ENCODE measurements around the gene PYM1.

PYM1 gene

DNA sequence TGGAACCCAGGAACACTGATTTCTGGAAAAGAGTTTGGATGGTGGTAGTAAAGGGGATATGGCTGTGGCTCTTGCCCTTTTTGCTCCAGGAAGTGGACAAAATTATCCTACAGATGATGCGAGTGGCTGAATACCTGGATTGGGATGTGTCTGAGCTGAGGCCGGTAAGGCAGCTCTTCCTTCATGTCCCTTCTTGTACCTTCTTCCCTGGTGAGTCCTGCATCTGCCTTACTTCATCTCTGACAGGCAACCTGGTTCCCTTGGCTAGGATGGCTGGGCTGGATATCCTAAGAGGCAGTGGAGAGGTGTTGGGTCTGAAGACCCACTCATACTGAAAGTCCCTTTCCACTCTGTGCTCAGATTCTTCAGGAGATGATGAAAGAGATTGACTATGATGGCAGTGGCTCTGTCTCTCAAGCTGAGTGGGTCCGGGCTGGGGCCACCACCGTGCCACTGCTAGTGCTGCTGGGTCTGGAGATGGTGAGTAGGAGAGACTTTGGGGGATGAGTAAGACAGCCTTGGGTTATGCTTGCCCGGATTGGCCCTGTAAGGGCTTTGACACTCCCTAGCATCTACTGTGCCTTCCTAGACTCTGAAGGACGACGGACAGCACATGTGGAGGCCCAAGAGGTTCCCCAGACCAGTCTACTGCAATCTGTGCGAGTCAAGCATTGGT, 11.3 kb upstream of the PYM1 start:
- no peak overlapping the region for H2AK5ac ChIP-seq (ENCODE audit: low read length)
- no peak overlapping the region for H4K91ac ChIP-seq (ENCODE audit: low read depth, low read length)
- no peaks in the 10 kb centered on the region for H3K79me2 ChIP-seq (ENCODE audit: control insufficient read depth, insufficient read depth, low read length, poor library complexity)
- H2AFZ ChIP-seq (ENCODE audit: insufficient read depth, low read length, poor library complexity) = no peak overlapping the region
- no peaks in the 10 kb centered on the region for H3K79me1 ChIP-seq (ENCODE audit: low read length)
- no peak overlapping the region for H2BK120ac ChIP-seq (ENCODE audit: insufficient read depth, low read length, poor library complexity)
- peaks cover 17 to 28% of the 10 kb centered on the region in 2 experiments for H3K36me3 ChIP-seq (ENCODE audit: control insufficient read depth in 1 of 2, insufficient read depth in 2 of 2, low read length in 2 of 2)
- no peak overlapping the region for H3K4me2 ChIP-seq (ENCODE audit: low read length)
- WGBS (ENCODE audit: extremely low coverage, insufficient coverage, insufficient read length) = no CpG with 5 or more reads among the region's 8 CpGs
- no peak overlapping the region for H2BK5ac ChIP-seq (ENCODE audit: low read depth, low read length, poor library complexity)
- no peak overlapping the region for H3K9ac ChIP-seq (ENCODE audit: low read length)
- no peak overlapping the region for H4K8ac ChIP-seq (ENCODE audit: low read depth, low read length)
- no peak overlapping the region for H3K23ac ChIP-seq (ENCODE audit: low read length)
- DNase-seq = no peak
- H3K4ac ChIP-seq (ENCODE audit: low read depth, low read length) = no peak overlapping the region
- no peak overlapping the region for H3K14ac ChIP-seq (ENCODE audit: low read length)
- no peaks in the 10 kb centered on the region for H3K27me3 ChIP-seq (ENCODE audit: insufficient read depth, low read length)
- H3K9me3 ChIP-seq (ENCODE audit: insufficient read depth, low read depth, low read length) = no peaks in the 10 kb centered on the region
- no peak overlapping the region for H2BK12ac ChIP-seq (ENCODE audit: low read length)
- no peak overlapping the region for H3K18ac ChIP-seq (ENCODE audit: low read length)
- no peak overlapping the region for H3K4me3 ChIP-seq (ENCODE audit: low read depth, low read length)
- no peak overlapping the region for H3K27ac ChIP-seq (ENCODE audit: low read depth, low read length)
- H3K4me1 ChIP-seq (ENCODE audit: control insufficient read depth in 1 of 2, insufficient read depth in 2 of 2, low read length in 2 of 2) = peaks cover 0 to 3% of the 10 kb centered on the region in 2 experiments
- no peak overlapping the region for H4K12ac ChIP-seq (ENCODE audit: low read depth, low read length)

DNA sequence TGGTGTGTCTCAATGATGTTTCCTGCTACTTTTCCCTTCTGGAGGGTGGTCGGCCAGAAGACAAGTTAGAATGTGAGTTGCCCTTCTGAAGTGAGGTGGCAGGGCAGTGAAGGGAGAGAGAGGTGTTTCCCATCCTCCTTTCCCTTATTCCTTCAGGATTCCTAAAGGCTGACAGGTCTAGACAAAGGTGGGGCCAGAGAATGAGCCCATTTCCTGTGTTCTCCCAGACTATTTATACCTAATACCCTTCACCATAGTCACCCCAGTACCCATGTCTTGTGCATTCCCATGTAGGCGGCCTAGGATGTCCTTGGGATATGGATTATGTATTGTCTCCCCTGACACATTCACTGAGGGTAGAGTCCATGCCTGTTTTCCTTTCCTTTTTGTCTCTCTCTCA, 10.3 kb upstream of the PYM1 start:
- no peak overlapping the region for H2AFZ ChIP-seq (ENCODE audit: insufficient read depth, low read length, poor library complexity)
- no peak overlapping the region for H3K27ac ChIP-seq (ENCODE audit: low read depth, low read length)
- H4K91ac ChIP-seq (ENCODE audit: low read depth, low read length) = no peak overlapping the region
- H3K9ac ChIP-seq (ENCODE audit: low read length) = no peak overlapping the region
- WGBS (ENCODE audit: extremely low coverage, insufficient coverage, insufficient read length) = no CpG with 5 or more reads among the region's 2 CpGs
- no peak overlapping the region for H4K8ac ChIP-seq (ENCODE audit: low read depth, low read length)
- H2BK120ac ChIP-seq (ENCODE audit: insufficient read depth, low read length, poor library complexity) = no peak overlapping the region
- H2AK5ac ChIP-seq (ENCODE audit: low read length) = no peak overlapping the region
- no peaks in the 10 kb centered on the region for H3K79me1 ChIP-seq (ENCODE audit: low read length)
- no peak overlapping the region for H3K4me2 ChIP-seq (ENCODE audit: low read length)
- no peaks in the 10 kb centered on the region for H3K79me2 ChIP-seq (ENCODE audit: control insufficient read depth, insufficient read depth, low read length, poor library complexity)
- no peak overlapping the region for H3K14ac ChIP-seq (ENCODE audit: low read length)
- no peak overlapping the region for H3K18ac ChIP-seq (ENCODE audit: low read length)
- no peak overlapping the region for H4K12ac ChIP-seq (ENCODE audit: low read depth, low read length)
- H3K9me3 ChIP-seq (ENCODE audit: insufficient read depth, low read depth, low read length) = no peaks in the 10 kb centered on the region
- H3K4me3 ChIP-seq (ENCODE audit: low read depth, low read length) = no peak overlapping the region
- peaks cover 17 to 28% of the 10 kb centered on the region in 2 experiments for H3K36me3 ChIP-seq (ENCODE audit: control insufficient read depth in 1 of 2, insufficient read depth in 2 of 2, low read length in 2 of 2)
- H3K27me3 ChIP-seq (ENCODE audit: insufficient read depth, low read length) = no peaks in the 10 kb centered on the region
- no peak overlapping the region for H2BK12ac ChIP-seq (ENCODE audit: low read length)
- no peak overlapping the region for H3K23ac ChIP-seq (ENCODE audit: low read length)
- no peak overlapping the region for H2BK5ac ChIP-seq (ENCODE audit: low read depth, low read length, poor library complexity)
- H3K4me1 ChIP-seq (ENCODE audit: control insufficient read depth in 1 of 2, insufficient read depth in 2 of 2, low read length in 2 of 2) = peaks cover 0 to 9% of the 10 kb centered on the region in 2 experiments
- no peak for DNase-seq
- no peak overlapping the region for H3K4ac ChIP-seq (ENCODE audit: low read depth, low read length)

DNA sequence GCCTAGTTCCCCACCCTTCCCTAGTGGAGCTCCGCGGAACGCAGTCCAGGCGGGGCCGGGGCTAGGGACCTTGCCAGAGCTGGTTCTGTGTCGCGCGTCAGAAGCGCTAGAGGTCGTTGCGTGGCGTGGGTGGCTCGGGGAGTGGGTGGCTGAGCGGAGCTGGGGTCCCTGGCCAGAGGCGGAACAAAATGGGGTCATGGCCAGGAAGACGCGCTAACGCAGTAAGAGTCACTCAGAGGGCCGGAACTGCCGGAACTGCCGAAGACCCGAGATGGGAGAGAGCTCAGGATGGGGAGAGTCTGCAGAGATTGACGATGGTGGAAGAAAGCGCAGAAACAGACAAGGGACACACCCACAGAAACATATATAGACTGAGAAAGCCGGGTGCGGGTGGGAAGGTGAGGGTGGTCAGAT, 8.1 kb upstream of the PYM1 start:
- Histone ChIP-seq H3K36me3 (ENCODE audit: control insufficient read depth in 1 of 2, insufficient read depth in 2 of 2, low read length in 2 of 2) (peaks cover 9 to 13% of the 10 kb centered on the region in 2 experiments), H3K4me3 (ENCODE audit: low read depth, low read length) (no peak overlapping the region), H3K4ac (ENCODE audit: low read depth, low read length) (no peak overlapping the region), H2BK12ac (ENCODE audit: low read length) (no peak overlapping the region), H3K23ac (ENCODE audit: low read length) (no peak overlapping the region), H3K14ac (ENCODE audit: low read length) (no peak overlapping the region), H3K79me1 (ENCODE audit: low read length) (peaks cover 9% of the 10 kb centered on the region), H4K12ac (ENCODE audit: low read depth, low read length) (no peak overlapping the region), H3K27ac (ENCODE audit: low read depth, low read length) (no peak overlapping the region), H4K91ac (ENCODE audit: low read depth, low read length) (no peak overlapping the region), H2BK5ac (ENCODE audit: low read depth, low read length, poor library complexity) (no peak overlapping the region), H3K4me2 (ENCODE audit: low read length) (no peak overlapping the region), H3K4me1 (ENCODE audit: control insufficient read depth in 1 of 2, insufficient read depth in 2 of 2, low read length in 2 of 2) (peaks cover 12 to 26% of the 10 kb centered on the region in 2 experiments), H3K79me2 (ENCODE audit: control insufficient read depth, insufficient read depth, low read length, poor library complexity) (peaks cover 2% of the 10 kb centered on the region), H2AK5ac (ENCODE audit: low read length) (no peak overlapping the region), H2AFZ (ENCODE audit: insufficient read depth, low read length, poor library complexity) (no peak overlapping the region), H3K27me3 (ENCODE audit: insufficient read depth, low read length) (no peaks in the 10 kb centered on the region), H3K18ac (ENCODE audit: low read length) (no peak overlapping the region), H2BK120ac (ENCODE audit: insufficient read depth, low read length, poor library complexity) (no peak overlapping the region), H3K9me3 (ENCODE audit: insufficient read depth, low read depth, low read length) (no peaks in the 10 kb centered on the region), H3K9ac (ENCODE audit: low read length) (no peak overlapping the region), H4K8ac (ENCODE audit: low read depth, low read length) (no peak overlapping the region)
- no CpG with 5 or more reads among the region's 26 CpGs for WGBS (ENCODE audit: extremely low coverage, insufficient coverage, insufficient read length)
- DNase-seq = no peak

- H3K18ac ChIP-seq (ENCODE audit: low read length) = no peak overlapping the region
- no peak overlapping the region for H3K9ac ChIP-seq (ENCODE audit: low read length)
- H2AFZ ChIP-seq (ENCODE audit: insufficient read depth, low read length, poor library complexity) = no peak overlapping the region
- H3K4me2 ChIP-seq (ENCODE audit: low read length) = no peak overlapping the region
- no peaks in the 10 kb centered on the region for H3K9me3 ChIP-seq (ENCODE audit: insufficient read depth, low read depth, low read length)
- whole genome bisulfite sequencing (ENCODE audit: extremely low coverage, insufficient coverage, insufficient read length) = no CpG with 5 or more reads among the region's 1 CpG
- peaks cover 9% of the 10 kb centered on the region for H3K79me1 ChIP-seq (ENCODE audit: low read length)
- no peak overlapping the region for H3K23ac ChIP-seq (ENCODE audit: low read length)
- no peak overlapping the region for H2BK120ac ChIP-seq (ENCODE audit: insufficient read depth, low read length, poor library complexity)
- H4K12ac ChIP-seq (ENCODE audit: low read depth, low read length) = no peak overlapping the region
- no peak overlapping the region for H2AK5ac ChIP-seq (ENCODE audit: low read length)
- H3K27me3 ChIP-seq (ENCODE audit: insufficient read depth, low read length) = no peaks in the 10 kb centered on the region
- peak overlapping the region; percentile 33 for H2BK12ac ChIP-seq (ENCODE audit: low read length)
- no peak overlapping the region for H3K4ac ChIP-seq (ENCODE audit: low read depth, low read length)
- H3K14ac ChIP-seq (ENCODE audit: low read length) = no peak overlapping the region
- peaks cover 7 to 13% of the 10 kb centered on the region in 2 experiments for H3K36me3 ChIP-seq (ENCODE audit: control insufficient read depth in 1 of 2, insufficient read depth in 2 of 2, low read length in 2 of 2)
- no peak overlapping the region for H4K91ac ChIP-seq (ENCODE audit: low read depth, low read length)
- DNase-seq = no peak
- H3K27ac ChIP-seq (ENCODE audit: low read depth, low read length) = no peak overlapping the region
- peaks cover 2% of the 10 kb centered on the region for H3K79me2 ChIP-seq (ENCODE audit: control insufficient read depth, insufficient read depth, low read length, poor library complexity)
- H2BK5ac ChIP-seq (ENCODE audit: low read depth, low read length, poor library complexity) = no peak overlapping the region
- no peak overlapping the region for H3K4me3 ChIP-seq (ENCODE audit: low read depth, low read length)
- peaks cover 14 to 22% of the 10 kb centered on the region in 2 experiments for H3K4me1 ChIP-seq (ENCODE audit: control insufficient read depth in 1 of 2, insufficient read depth in 2 of 2, low read length in 2 of 2)
- H4K8ac ChIP-seq (ENCODE audit: low read depth, low read length) = no peak overlapping the region
Measured at GRCh38 chr12:55934773-55935172, 7.1 kb upstream of the PYM1 start.
